ENCODE data around the gene CCDC150.
"Not testable (repeated sequence)": the region's sequence is repeated elsewhere in the genome, so short reads cannot be mapped to it uniquely, and the experiment has no call there.

CCDC150 gene

GRCh38 chr2:196639180-196640030 lies at the start of gene CCDC150:
CCDC150 (plus strand) TSS chr2:196639715; CDS start chr2:196639767, 52 bp downstream.
- DNase-seq: peak; percentile 93

GRCh38 chr2:196590286-196590685 lies 49.2 kb upstream of the CCDC150 start:
- DNase-seq: no peak

DNA sequence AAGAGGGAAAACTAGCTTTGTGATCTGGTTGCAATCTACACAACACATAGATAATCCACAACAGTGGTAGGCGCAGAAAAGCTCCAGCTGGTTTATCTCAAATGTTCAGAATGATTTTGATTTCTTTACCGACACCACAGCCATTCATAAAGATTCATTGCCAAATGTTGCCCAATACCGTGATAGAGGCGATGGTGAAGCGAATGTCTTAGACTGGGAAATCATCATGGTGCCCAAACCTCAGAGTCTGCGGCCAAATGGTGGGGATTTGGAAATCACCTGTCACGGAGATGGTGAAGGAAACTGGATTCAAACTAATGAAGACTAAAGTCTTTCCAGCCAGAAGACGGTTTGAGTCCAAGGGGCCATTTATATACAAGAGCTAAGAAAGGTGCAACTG lies 48.5 kb upstream of the CCDC150 start:
- DNase-seq: no peak

DNA sequence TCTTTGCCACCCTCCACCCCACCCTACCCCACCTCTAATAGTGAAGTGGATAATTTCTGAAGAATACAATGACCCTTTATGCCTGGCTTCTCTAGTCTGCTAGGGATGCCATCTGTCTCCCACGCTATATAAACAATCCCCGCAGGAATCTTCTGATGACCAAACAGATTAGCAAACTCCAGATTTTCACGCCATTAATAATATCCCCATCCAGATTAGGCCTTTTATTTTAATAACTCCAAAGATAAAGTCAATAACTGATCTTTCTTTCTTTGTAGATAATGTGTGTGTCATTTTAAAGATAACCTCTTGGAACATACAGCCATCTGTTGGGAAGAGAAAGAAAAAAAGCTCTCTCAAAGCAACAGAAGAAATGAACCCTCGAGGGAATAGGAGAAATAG lies 47.9 kb upstream of the CCDC150 start:
- no peak for DNase-seq

- no peak for DNase-seq
These were observed 47.1 kb upstream of the CCDC150 start for GRCh38 chr2:196592331-196592910.

- no peak for DNase-seq
These were observed 46.3 kb upstream of the CCDC150 start, which contains the start of gene HECW2 for GRCh38 chr2:196592911-196593881. HECW2 (minus strand) TSS chr2:196593554.

DNA sequence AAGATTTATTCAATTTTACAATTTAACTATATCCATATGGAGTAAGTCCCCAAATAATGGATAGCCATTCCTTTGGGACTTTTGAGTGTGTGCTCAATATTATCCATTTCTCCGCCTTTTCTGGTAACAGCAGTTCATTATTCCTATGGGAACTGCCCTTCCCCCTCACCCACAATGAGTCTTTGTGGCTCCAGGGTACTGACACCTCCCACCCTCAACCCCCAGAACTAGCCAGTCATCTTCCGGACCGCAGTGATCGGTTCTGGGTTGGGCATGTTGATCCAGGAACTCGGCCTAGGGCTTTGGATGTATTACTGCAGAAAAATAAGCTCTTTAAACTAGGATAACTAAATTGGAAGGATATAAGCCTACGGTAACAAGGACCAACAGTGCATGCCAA lies 45.4 kb upstream of the CCDC150 start:
- no peak for DNase-seq

GRCh38 chr2:196597531-196597930 lies 42.0 kb upstream of the CCDC150 start:
- DNase-seq: no peak

GRCh38 chr2:196598412-196598811 lies 41.1 kb upstream of the CCDC150 start:
- no peak for DNase-seq

GRCh38 chr2:196598846-196599245 lies 40.7 kb upstream of the CCDC150 start:
- DNase-seq: no peak

DNA sequence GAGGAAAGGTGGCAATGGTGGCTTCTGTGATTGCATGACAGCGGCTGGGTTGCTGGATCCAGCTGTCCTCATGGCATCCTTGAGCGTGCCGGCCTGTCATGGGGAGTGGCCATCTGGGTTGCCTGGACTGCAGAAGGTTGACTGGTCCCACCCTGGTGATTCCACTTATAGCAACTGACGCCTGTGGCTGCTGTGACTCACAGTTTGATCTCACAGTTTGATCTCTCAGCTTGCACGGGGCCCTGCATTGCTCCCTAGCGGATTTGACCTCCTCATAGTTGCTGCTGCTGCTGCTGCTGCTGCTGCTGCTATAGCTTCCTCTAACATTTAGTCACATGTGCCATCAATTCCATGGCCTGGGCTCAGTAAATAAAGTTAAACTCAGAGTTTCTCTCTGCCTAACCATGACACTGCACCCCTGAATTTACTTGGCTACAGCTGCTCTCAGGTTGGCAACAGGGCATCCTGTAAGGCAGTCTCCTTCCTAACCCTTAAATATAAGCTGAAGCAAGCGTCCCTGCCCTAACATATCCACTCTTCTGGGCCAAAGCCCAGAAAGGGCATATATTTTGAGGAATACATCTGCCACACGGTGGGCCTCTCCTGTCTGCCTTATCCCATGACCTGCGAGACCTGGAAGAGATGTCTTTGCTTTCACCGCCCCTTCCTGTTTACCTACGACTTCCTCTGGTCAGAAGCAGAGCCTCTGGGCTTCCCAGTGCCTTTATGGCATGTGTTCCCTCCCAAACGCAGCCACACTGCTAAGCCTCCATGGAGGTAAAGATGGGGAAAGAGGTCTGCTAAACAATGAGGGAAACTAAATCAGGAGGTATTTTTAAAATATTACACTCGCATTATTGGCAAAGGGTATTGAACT lies 37.8 kb upstream of the CCDC150 start:
- DNase-seq: no peak

- DNase-seq: no peak
These were observed 35.3 kb upstream of the CCDC150 start for GRCh38 chr2:196604196-196604595.

GRCh38 chr2:196606516-196606915 lies 33.0 kb upstream of the CCDC150 start:
- no peak for DNase-seq

GRCh38 chr2:196607073-196607472 lies 32.4 kb upstream of the CCDC150 start:
- no peak for DNase-seq

GRCh38 chr2:196607896-196608295 lies 31.6 kb upstream of the CCDC150 start:
- not testable (repeated sequence) for DNase-seq

DNA sequence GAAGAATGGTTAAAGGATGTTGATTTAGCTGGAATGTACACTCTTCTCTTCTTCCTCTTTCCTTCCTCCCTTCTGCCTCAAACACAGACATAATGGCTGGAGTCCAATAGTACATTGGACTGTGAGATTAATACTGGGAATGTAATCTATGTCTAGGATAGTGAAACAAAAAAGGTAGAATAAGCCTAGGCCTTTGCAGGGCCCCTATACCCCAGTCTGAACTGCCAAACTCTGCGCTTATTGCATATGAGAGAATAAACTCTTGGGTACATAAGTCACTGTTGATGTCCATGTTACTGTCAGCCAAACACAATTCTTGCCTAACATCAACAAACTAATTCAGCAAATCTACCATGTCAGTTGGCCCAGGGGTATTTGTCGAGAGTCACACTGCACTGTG lies 29.7 kb upstream of the CCDC150 start:
- DNase-seq: no peak

GRCh38 chr2:196610796-196611195 lies 28.7 kb upstream of the CCDC150 start:
- DNase-seq: no peak

- no peak for DNase-seq
These were observed 26.2 kb upstream of the CCDC150 start for GRCh38 chr2:196613302-196613701.

DNA sequence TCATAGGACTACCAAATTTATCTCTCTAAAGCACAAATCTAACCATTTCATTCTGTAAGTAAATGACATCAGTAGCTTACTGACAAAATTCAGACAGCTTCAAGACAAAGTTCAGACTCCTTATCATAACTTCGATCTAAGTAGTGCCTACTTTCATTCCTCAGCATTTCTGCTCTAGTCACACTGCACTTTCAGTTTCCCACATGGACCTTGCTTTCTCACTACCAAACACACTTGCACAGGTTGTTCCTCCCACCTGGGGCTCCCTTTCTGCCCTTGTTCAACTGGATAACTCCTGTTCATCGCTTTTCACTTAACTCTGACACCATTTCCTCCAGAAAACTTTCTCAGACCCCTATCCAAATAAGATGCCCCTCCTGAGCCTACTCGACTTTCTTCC lies 22.1 kb upstream of the CCDC150 start:
- no peak for DNase-seq

- DNase-seq: no peak
These were observed 20.9 kb upstream of the CCDC150 start for GRCh38 chr2:196618661-196619060.

DNA sequence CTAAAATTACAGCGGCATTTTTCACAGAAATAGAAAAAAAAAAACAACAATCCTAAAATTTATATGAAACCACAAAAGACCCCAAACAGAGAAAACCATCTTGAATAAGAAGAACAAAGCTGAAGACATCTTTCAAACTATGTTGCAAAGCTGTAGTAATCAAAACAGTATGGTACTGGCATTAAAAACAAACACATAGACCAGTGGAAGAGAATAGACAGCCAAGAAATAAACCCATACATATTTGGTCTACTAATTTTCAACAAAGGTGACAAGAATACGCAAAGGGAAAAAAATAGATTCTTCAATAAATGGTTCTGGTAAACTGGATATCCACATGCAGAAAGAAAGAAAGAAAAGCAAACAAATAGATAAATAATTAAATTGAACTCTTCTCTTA lies 9.0 kb upstream of the CCDC150 start:
- DNase-seq: no peak

- DNase-seq: no peak
These were observed 4.4 kb upstream of the CCDC150 start for GRCh38 chr2:196635156-196635555.
